ENCODE data around the gene HSPA1L.
"Not testable (repeated sequence)": the region's sequence is repeated elsewhere in the genome, so short reads cannot be mapped to it uniquely, and the experiment has no call there.

The HSPA1L gene

GRCh38 chr6:31838114-31838553 is 23.1 kb upstream of the HSPA1L start:
- CTCF ChIA-PET: interaction anchor here (0.6 to 1.9 kb wide), 9 partner anchors 12 to 360 kb away, joined by 3 to 7 read pairs (median 3); partner anchors contain the start of gene LSM2
- Histone ChIP-seq H3K4me3 (ENCODE audit: control insufficient read depth in 1 of 7, extremely low read depth in 1 of 7, insufficient read depth in 4 of 7, low read depth in 2 of 7, low read length in 6 of 7) (peak overlapping the region in 5 of 7 experiments; percentile 11 to 99 (median 85)), H3K4me1 (ENCODE audit: control extremely low read depth in 1 of 4, control insufficient read depth in 4 of 4, insufficient read depth in 4 of 4, low read length in 3 of 4) (peaks cover 21 to 47% (median 44%) of the 10 kb centered on the region in 4 experiments)

GRCh38 chr6:31837369-31838113 is 22.5 kb upstream of the HSPA1L start:
- peaks cover 27 to 53% (median 50%) of the 10 kb centered on the region in 4 experiments for H3K4me1 ChIP-seq (ENCODE audit: control extremely low read depth in 1 of 4, control insufficient read depth in 4 of 4, insufficient read depth in 4 of 4, low read length in 3 of 4)
- CTCF ChIA-PET: interaction anchor here (0.8 to 2.4 kb wide), 10 partner anchors 10 to 158 kb away, joined by 3 to 7 read pairs (median 4); partner anchors contain the start of gene LSM2
- H3K27me3 ChIP-seq (replicated peaks in 2 of 5; ENCODE audit: control insufficient read depth in 4 of 5, insufficient read depth in 5 of 5, low read length in 4 of 5): no peaks in the 10 kb centered on the region
- peaks cover 10 to 47% (median 35%) of the 10 kb centered on the region in 4 experiments for H3K36me3 ChIP-seq (ENCODE audit: control insufficient read depth in 4 of 4, insufficient read depth in 4 of 4, low read length in 3 of 4)
- no CpG with 5 or more reads among the region's 1 CpG for WGBS (ENCODE audit: insufficient coverage)
- H3K27ac ChIP-seq (ENCODE audit: insufficient read depth in 1 of 2, low read depth in 1 of 2, low read length in 2 of 2, poor library complexity in 1 of 2, severe bottlenecking in 2 of 2): peak overlapping the region; percentile 98 to 99
- peak overlapping the region in 6 of 7 experiments; percentile 57 to 99 (median 89) for H3K4me3 ChIP-seq (ENCODE audit: control insufficient read depth in 1 of 7, extremely low read depth in 1 of 7, insufficient read depth in 4 of 7, low read depth in 2 of 7, low read length in 6 of 7)
- H3K9me3 ChIP-seq (ENCODE audit: control extremely low read depth in 1 of 5, control insufficient read depth in 4 of 5, insufficient read depth in 2 of 5, low read depth in 1 of 5, low read length in 4 of 5): no peaks in the 10 kb centered on the region
- peak in 1 of 3 donors; percentile 38 for DNase-seq
- POLR2A ChIA-PET: interaction anchor here (1.2 to 3.5 kb wide), 3 partner anchors 11 to 25 kb away, joined by 3 to 18 read pairs (median 9); partner anchors contain the start of genes HSPA1B and NEU1

More at GRCh38 chr6:31838114-31838553, 23.1 kb upstream of the HSPA1L start:
- 96% methylated on average over 7 of the region's 9 CpGs for WGBS (ENCODE audit: insufficient coverage)
- POLR2A ChIA-PET: interaction anchor here (2.5 kb wide), 1 partner anchor 11 kb away, joined by 9 read pairs; the partner anchor contains the start of gene HSPA1B
- H3K9me3 ChIP-seq (ENCODE audit: control extremely low read depth in 1 of 5, control insufficient read depth in 4 of 5, insufficient read depth in 2 of 5, low read depth in 1 of 5, low read length in 4 of 5); H3K27me3 ChIP-seq (replicated peaks in 2 of 5; ENCODE audit: control insufficient read depth in 4 of 5, insufficient read depth in 5 of 5, low read length in 4 of 5); DNase-seq: not testable (repeated sequence)
- Histone ChIP-seq H3K36me3 (ENCODE audit: control insufficient read depth in 4 of 4, insufficient read depth in 4 of 4, low read length in 3 of 4) (peaks cover 10 to 47% (median 37%) of the 10 kb centered on the region in 4 experiments), H3K27ac (ENCODE audit: insufficient read depth in 1 of 2, low read depth in 1 of 2, low read length in 2 of 2, poor library complexity in 1 of 2, severe bottlenecking in 2 of 2) (peak overlapping the region in 1 of 2 experiments; percentile 99)

GRCh38 chr6:31836474-31837368 is 21.6 kb upstream of the HSPA1L start:
- 30% methylated on average over 9 of the region's 12 CpGs for WGBS (ENCODE audit: insufficient coverage)
- H3K27me3 ChIP-seq (replicated peaks in 2 of 5; ENCODE audit: control insufficient read depth in 4 of 5, insufficient read depth in 5 of 5, low read length in 4 of 5): no peaks in the 10 kb centered on the region
- peaks cover 10 to 47% (median 34%) of the 10 kb centered on the region in 4 experiments for H3K36me3 ChIP-seq (ENCODE audit: control insufficient read depth in 4 of 4, insufficient read depth in 4 of 4, low read length in 3 of 4)
- H3K4me1 ChIP-seq (ENCODE audit: control extremely low read depth in 1 of 4, control insufficient read depth in 4 of 4, insufficient read depth in 4 of 4, low read length in 3 of 4): peaks cover 27 to 58% (median 51%) of the 10 kb centered on the region in 4 experiments
- H3K27ac ChIP-seq (ENCODE audit: insufficient read depth in 1 of 2, low read depth in 1 of 2, low read length in 2 of 2, poor library complexity in 1 of 2, severe bottlenecking in 2 of 2): peak overlapping the region; percentile 98 to 99
- ChIA-PET POLR2A (interaction anchor here (1.2 to 3.5 kb wide), 3 partner anchors 10 to 26 kb away, joined by 3 to 18 read pairs (median 9); partner anchors contain the start of genes HSPA1B and NEU1), CTCF (interaction anchor here (0.6 to 2.4 kb wide), 7 partner anchors 11 to 155 kb away, joined by 3 to 7 read pairs (median 4); partner anchors contain the start of gene LSM2)
- no peaks in the 10 kb centered on the region for H3K9me3 ChIP-seq (ENCODE audit: control extremely low read depth in 1 of 5, control insufficient read depth in 4 of 5, insufficient read depth in 2 of 5, low read depth in 1 of 5, low read length in 4 of 5)
- peak overlapping the region in 6 of 7 experiments; percentile 58 to 99 (median 89) for H3K4me3 ChIP-seq (ENCODE audit: control insufficient read depth in 1 of 7, extremely low read depth in 1 of 7, insufficient read depth in 4 of 7, low read depth in 2 of 7, low read length in 6 of 7)
- DNase-seq: peak in 2 of 3 donors; percentile 52 to 58

GRCh38 chr6:31836047-31836473 is 21.0 kb upstream of the HSPA1L start:
- Histone ChIP-seq H3K36me3 (ENCODE audit: control insufficient read depth in 4 of 4, insufficient read depth in 4 of 4, low read length in 3 of 4) (peaks cover 10 to 47% (median 31%) of the 10 kb centered on the region in 4 experiments), H3K27ac (ENCODE audit: insufficient read depth in 1 of 2, low read depth in 1 of 2, low read length in 2 of 2, poor library complexity in 1 of 2, severe bottlenecking in 2 of 2) (peak overlapping the region; percentile 98 to 99), H3K9me3 (ENCODE audit: control extremely low read depth in 1 of 5, control insufficient read depth in 4 of 5, insufficient read depth in 2 of 5, low read depth in 1 of 5, low read length in 4 of 5) (no peaks in the 10 kb centered on the region), H3K27me3 (replicated peaks in 2 of 5; ENCODE audit: control insufficient read depth in 4 of 5, insufficient read depth in 5 of 5, low read length in 4 of 5) (no peaks in the 10 kb centered on the region), H3K4me1 (ENCODE audit: control extremely low read depth in 1 of 4, control insufficient read depth in 4 of 4, insufficient read depth in 4 of 4, low read length in 3 of 4) (peaks cover 31 to 65% (median 56%) of the 10 kb centered on the region in 4 experiments), H3K4me3 (ENCODE audit: control insufficient read depth in 1 of 7, extremely low read depth in 1 of 7, insufficient read depth in 4 of 7, low read depth in 2 of 7, low read length in 6 of 7) (peak overlapping the region; percentile 13 to 99 (median 85))
- CTCF ChIA-PET: interaction anchor here (0.6 to 2.4 kb wide), 4 partner anchors 12 to 111 kb away, joined by 3 to 7 read pairs (median 4); partner anchors contain the start of gene LSM2
- DNase-seq: no peak
- WGBS (ENCODE audit: insufficient coverage): 27% methylated on average over 14 of the region's 14 CpGs
- POLR2A ChIA-PET: interaction anchor here (0.6 to 3.5 kb wide), 2 partner anchors 27 to 135 kb away, joined by 3 to 18 read pairs; partner anchors contain the start of gene NEU1

- H3K27me3 ChIP-seq (replicated peaks in 2 of 5; ENCODE audit: control insufficient read depth in 4 of 5, insufficient read depth in 5 of 5, low read length in 4 of 5): no peaks in the 10 kb centered on the region
- peaks cover 36 to 70% (median 61%) of the 10 kb centered on the region in 4 experiments for H3K4me1 ChIP-seq (ENCODE audit: control extremely low read depth in 1 of 4, control insufficient read depth in 4 of 4, insufficient read depth in 4 of 4, low read length in 3 of 4)
- POLR2A ChIA-PET: interaction anchor here (0.6 to 3.5 kb wide), 4 partner anchors 22 to 48 kb away, joined by 5 to 18 read pairs (median 6); partner anchors contain the start of gene NEU1
- H3K9me3 ChIP-seq (ENCODE audit: control extremely low read depth in 1 of 5, control insufficient read depth in 4 of 5, insufficient read depth in 2 of 5, low read depth in 1 of 5, low read length in 4 of 5): no peaks in the 10 kb centered on the region
- H3K36me3 ChIP-seq (ENCODE audit: control insufficient read depth in 4 of 4, insufficient read depth in 4 of 4, low read length in 3 of 4): peaks cover 8 to 38% (median 20%) of the 10 kb centered on the region in 4 experiments
- CTCF ChIA-PET: interaction anchor here (0.5 to 2.4 kb wide), 5 partner anchors 13 to 123 kb away, joined by 3 to 10 read pairs (median 4); no protein-coding TSS in a partner anchor
- peak; percentile 80 to 86 (median 82) for DNase-seq
- peak overlapping the region; percentile 98 to 99 for H3K27ac ChIP-seq (ENCODE audit: insufficient read depth in 1 of 2, low read depth in 1 of 2, low read length in 2 of 2, poor library complexity in 1 of 2, severe bottlenecking in 2 of 2)
- H3K4me3 ChIP-seq (ENCODE audit: control insufficient read depth in 1 of 7, extremely low read depth in 1 of 7, insufficient read depth in 4 of 7, low read depth in 2 of 7, low read length in 6 of 7): peak overlapping the region; percentile 72 to 99 (median 92)
- 0% methylated on average over 49 of the region's 59 CpGs for WGBS (ENCODE audit: insufficient coverage)
These were observed 19.5 kb upstream of the HSPA1L start for GRCh38 chr6:31834367-31835250.
